SU-DHL-6 (cell line): ENCODE data around the gene STN1.

ENCODE experiments used
- CTCF ChIP-seq: fragments of 200-600 bp; sonication (generic); IDR thresholded peaks from one replicate; pipeline ENCODE4 v1.5.1; 2017; ENCODE audit warnings: antibody characterized with exemption, mild to moderate bottlenecking, low read length, moderate library complexity; ENCODE audit not compliant: insufficient read depth, poor library complexity, severe bottlenecking
- EZH2phosphoT487 ChIP-seq: fragments of 200-600 bp; sonication (generic), shearing (Covaris generic); conservative IDR thresholded peaks from 2 replicates; pipeline ENCODE4 v1.6.1; 2018; ENCODE audit warnings: mild to moderate bottlenecking, antibody characterized with exemption, low read length, moderate library complexity, mixed read lengths

GRCh38 chr10:103910442-103911012, 7.5 kb downstream of the STN1 start:
- TF ChIP-seq CTCF (no peak), EZH2phosphoT487 (no peak)
